ENCODE results near the gene DEPDC7.

Gene DEPDC7

DNA sequence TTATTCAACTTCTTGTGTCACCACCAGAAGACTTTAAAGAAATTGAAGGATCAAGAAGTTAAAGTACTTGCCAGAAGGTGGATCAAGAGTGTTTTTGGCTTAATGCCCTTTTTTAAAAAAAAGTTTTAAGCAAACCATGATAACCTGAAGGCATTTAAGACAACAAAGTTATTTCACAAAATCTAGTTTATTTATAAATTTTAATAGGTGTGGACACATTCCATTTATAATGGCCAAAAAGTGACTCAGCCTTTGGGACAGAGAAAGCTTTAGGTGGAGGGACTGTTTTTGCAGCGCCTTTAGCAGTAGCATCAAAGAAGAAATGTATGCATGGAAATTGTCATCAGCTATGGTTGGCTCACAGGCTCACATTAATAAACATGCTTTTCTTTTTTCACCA, 41.6 kb downstream of the DEPDC7 start:
- H2BK15ac ChIP-seq (ENCODE audit: low read length): no peak overlapping the region
- no peak overlapping the region for H3K27ac ChIP-seq (replicated peaks; ENCODE audit: low read length)
- H4K8ac ChIP-seq (ENCODE audit: low read depth, low read length): no peak overlapping the region
- H3K18ac ChIP-seq (ENCODE audit: low read length): no peak overlapping the region
- no peak overlapping the region for H3K14ac ChIP-seq (ENCODE audit: low read length)
- H2AFZ ChIP-seq (ENCODE audit: low read length): no peak overlapping the region
- no peak overlapping the region for H4K91ac ChIP-seq (ENCODE audit: low read depth, low read length, poor library complexity)
- DNase-seq (ENCODE audit: low spot score): no peak
- H3K4me1 ChIP-seq (ENCODE audit: control insufficient read depth in 2 of 2, insufficient read depth in 1 of 2, low read depth in 1 of 2, low read length in 2 of 2): peaks cover 0 to 2% of the 10 kb centered on the region in 2 donors
- H3K79me1 ChIP-seq (ENCODE audit: low read depth, low read length): no peaks in the 10 kb centered on the region
- no peak overlapping the region for H2AK5ac ChIP-seq (ENCODE audit: low read depth, low read length)
- H2BK5ac ChIP-seq (ENCODE audit: low read length): no peak overlapping the region
- peaks cover 3 to 82% of the 10 kb centered on the region in 2 donors for H3K36me3 ChIP-seq (replicated peaks in 1 of 2; ENCODE audit: control insufficient read depth in 2 of 2, insufficient read depth in 2 of 2, low read length in 2 of 2)
- H2BK12ac ChIP-seq (ENCODE audit: low read length): no peak overlapping the region
- no peak overlapping the region for H3K4ac ChIP-seq (ENCODE audit: low read length)
- no peak overlapping the region for H2BK120ac ChIP-seq (ENCODE audit: low read depth, low read length)
- no peak overlapping the region for H3K9ac ChIP-seq (ENCODE audit: low read depth, low read length, poor library complexity)
- no CpG with 5 or more reads among the region's 1 CpG for WGBS, 2 donors (ENCODE audit: extremely low coverage in 2 of 2, insufficient read length in 2 of 2, insufficient replicate concordance in 1 of 2)
- no peaks in the 10 kb centered on the region for H3K9me3 ChIP-seq (replicated peaks in 1 of 2; ENCODE audit: control insufficient read depth in 2 of 2, insufficient read depth in 1 of 2, low read depth in 1 of 2, low read length in 2 of 2)
- no peak overlapping the region for H3K23ac ChIP-seq (ENCODE audit: low read depth, low read length, poor library complexity)
- H3K27me3 ChIP-seq (ENCODE audit: control insufficient read depth in 3 of 3, insufficient read depth in 3 of 3, low read depth in 1 of 3, low read length in 3 of 3): no peaks in the 10 kb centered on the region
- no peak overlapping the region for H3K4me3 ChIP-seq (ENCODE audit: low read length in 2 of 2)
- H3K4me2 ChIP-seq (ENCODE audit: insufficient read depth, low read length, poor library complexity, severe bottlenecking): no peak overlapping the region

DNA sequence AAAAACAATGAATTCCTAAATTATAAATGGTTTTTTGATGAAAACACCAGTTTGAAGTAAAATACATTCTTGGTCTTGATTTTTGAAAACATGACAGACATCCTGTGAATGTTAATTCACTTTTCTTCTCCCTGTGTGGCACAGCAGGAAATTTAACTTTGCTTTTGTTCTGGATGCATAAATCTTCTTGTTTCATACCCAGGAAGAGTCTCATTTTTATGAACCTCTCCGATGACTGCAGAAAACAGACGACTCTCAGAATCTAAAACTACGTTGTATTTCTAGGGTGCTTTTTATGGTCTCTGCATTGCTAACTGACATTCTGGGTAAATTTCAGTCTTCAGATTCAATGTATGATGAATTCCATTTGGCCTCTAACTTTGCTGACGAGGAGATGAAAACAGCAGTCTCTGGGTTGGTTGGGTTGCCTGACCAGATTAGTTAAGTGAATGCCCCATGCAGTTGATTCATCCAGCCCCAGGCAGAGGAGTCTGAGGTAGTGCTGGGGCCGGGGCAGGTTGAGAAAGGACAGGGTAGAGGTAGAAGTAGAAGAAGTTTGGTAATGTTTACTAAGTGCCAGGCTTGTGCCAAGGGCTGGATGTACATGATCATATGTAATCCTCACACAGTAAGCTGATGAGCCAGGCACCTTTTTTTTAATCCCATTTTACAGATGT, 43.8 kb downstream of the DEPDC7 start:
- H3K14ac ChIP-seq (ENCODE audit: low read length): no peak overlapping the region
- no peak overlapping the region for H2AK5ac ChIP-seq (ENCODE audit: low read depth, low read length)
- no peak overlapping the region for H2BK5ac ChIP-seq (ENCODE audit: low read length)
- no peak overlapping the region for H2BK12ac ChIP-seq (ENCODE audit: low read length)
- no peak overlapping the region for H3K27ac ChIP-seq (replicated peaks; ENCODE audit: low read length)
- no peaks in the 10 kb centered on the region for H3K79me1 ChIP-seq (ENCODE audit: low read depth, low read length)
- H2BK120ac ChIP-seq (ENCODE audit: low read depth, low read length): no peak overlapping the region
- no peak overlapping the region for H3K4me3 ChIP-seq (ENCODE audit: low read length in 2 of 2)
- H3K23ac ChIP-seq (ENCODE audit: low read depth, low read length, poor library complexity): no peak overlapping the region
- no peak for DNase-seq (ENCODE audit: low spot score)
- WGBS, 2 donors (ENCODE audit: extremely low coverage in 2 of 2, insufficient read length in 2 of 2, insufficient replicate concordance in 1 of 2): no CpG with 5 or more reads among the region's 5 CpGs
- no peak overlapping the region for H4K8ac ChIP-seq (ENCODE audit: low read depth, low read length)
- H3K27me3 ChIP-seq (ENCODE audit: control insufficient read depth in 3 of 3, insufficient read depth in 3 of 3, low read depth in 1 of 3, low read length in 3 of 3): no peaks in the 10 kb centered on the region
- no peak overlapping the region for H3K4ac ChIP-seq (ENCODE audit: low read length)
- H2AFZ ChIP-seq (ENCODE audit: low read length): no peak overlapping the region
- H2BK15ac ChIP-seq (ENCODE audit: low read length): no peak overlapping the region
- peaks cover 0 to 2% of the 10 kb centered on the region in 2 donors for H3K4me1 ChIP-seq (ENCODE audit: control insufficient read depth in 2 of 2, insufficient read depth in 1 of 2, low read depth in 1 of 2, low read length in 2 of 2)
- H3K9ac ChIP-seq (ENCODE audit: low read depth, low read length, poor library complexity): no peak overlapping the region
- no peak overlapping the region for H3K4me2 ChIP-seq (ENCODE audit: insufficient read depth, low read length, poor library complexity, severe bottlenecking)
- H4K91ac ChIP-seq (ENCODE audit: low read depth, low read length, poor library complexity): no peak overlapping the region
- peaks cover 3 to 86% of the 10 kb centered on the region in 2 donors for H3K36me3 ChIP-seq (replicated peaks in 1 of 2; ENCODE audit: control insufficient read depth in 2 of 2, insufficient read depth in 2 of 2, low read length in 2 of 2)
- H3K18ac ChIP-seq (ENCODE audit: low read length): no peak overlapping the region
- no peaks in the 10 kb centered on the region for H3K9me3 ChIP-seq (replicated peaks in 1 of 2; ENCODE audit: control insufficient read depth in 2 of 2, insufficient read depth in 1 of 2, low read depth in 1 of 2, low read length in 2 of 2)

DNA sequence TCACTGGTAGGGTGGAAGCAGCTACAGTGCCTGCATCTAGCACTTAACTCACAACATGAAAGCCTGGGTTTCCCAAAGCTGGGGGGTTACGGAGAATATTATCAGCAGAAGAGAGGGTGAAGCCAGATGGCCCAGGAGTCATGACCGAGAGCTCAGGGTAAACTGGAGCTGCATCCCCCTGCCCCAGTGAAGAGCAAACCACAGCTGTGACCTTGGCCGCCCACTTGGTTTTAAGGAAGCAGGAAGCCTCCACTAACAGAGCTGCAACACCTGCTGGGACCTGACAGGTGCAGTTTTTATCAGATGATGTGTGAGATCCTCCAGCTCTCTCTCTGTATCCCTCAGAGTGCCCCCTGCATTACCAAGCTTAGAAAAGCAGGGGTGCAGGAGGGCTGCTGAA, 44.6 kb downstream of the DEPDC7 start:
- H2BK15ac ChIP-seq (ENCODE audit: low read length): no peak overlapping the region
- DNase-seq (ENCODE audit: low spot score): no peak
- no peak overlapping the region for H3K18ac ChIP-seq (ENCODE audit: low read length)
- H3K4me2 ChIP-seq (ENCODE audit: insufficient read depth, low read length, poor library complexity, severe bottlenecking): no peak overlapping the region
- no peak overlapping the region for H2AFZ ChIP-seq (ENCODE audit: low read length)
- H3K23ac ChIP-seq (ENCODE audit: low read depth, low read length, poor library complexity): no peak overlapping the region
- no peak overlapping the region for H2BK120ac ChIP-seq (ENCODE audit: low read depth, low read length)
- no peak overlapping the region for H3K27ac ChIP-seq (replicated peaks; ENCODE audit: low read length)
- H3K79me1 ChIP-seq (ENCODE audit: low read depth, low read length): no peaks in the 10 kb centered on the region
- H4K91ac ChIP-seq (ENCODE audit: low read depth, low read length, poor library complexity): no peak overlapping the region
- no peak overlapping the region for H3K9ac ChIP-seq (ENCODE audit: low read depth, low read length, poor library complexity)
- peaks cover 1 to 83% of the 10 kb centered on the region in 2 donors for H3K36me3 ChIP-seq (replicated peaks in 1 of 2; ENCODE audit: control insufficient read depth in 2 of 2, insufficient read depth in 2 of 2, low read length in 2 of 2)
- peaks cover 0 to 2% of the 10 kb centered on the region in 2 donors for H3K4me1 ChIP-seq (ENCODE audit: control insufficient read depth in 2 of 2, insufficient read depth in 1 of 2, low read depth in 1 of 2, low read length in 2 of 2)
- H3K4me3 ChIP-seq (ENCODE audit: low read length in 2 of 2): no peak overlapping the region
- H2AK5ac ChIP-seq (ENCODE audit: low read depth, low read length): no peak overlapping the region
- H3K14ac ChIP-seq (ENCODE audit: low read length): no peak overlapping the region
- no peak overlapping the region for H2BK5ac ChIP-seq (ENCODE audit: low read length)
- no CpG with 5 or more reads among the region's 3 CpGs for WGBS, 2 donors (ENCODE audit: extremely low coverage in 2 of 2, insufficient read length in 2 of 2, insufficient replicate concordance in 1 of 2)
- no peak overlapping the region for H3K4ac ChIP-seq (ENCODE audit: low read length)
- H3K27me3 ChIP-seq (ENCODE audit: control insufficient read depth in 3 of 3, insufficient read depth in 3 of 3, low read depth in 1 of 3, low read length in 3 of 3): no peaks in the 10 kb centered on the region
- no peak overlapping the region for H4K8ac ChIP-seq (ENCODE audit: low read depth, low read length)
- no peaks in the 10 kb centered on the region for H3K9me3 ChIP-seq (replicated peaks in 1 of 2; ENCODE audit: control insufficient read depth in 2 of 2, insufficient read depth in 1 of 2, low read depth in 1 of 2, low read length in 2 of 2)
- H2BK12ac ChIP-seq (ENCODE audit: low read length): no peak overlapping the region

DNA sequence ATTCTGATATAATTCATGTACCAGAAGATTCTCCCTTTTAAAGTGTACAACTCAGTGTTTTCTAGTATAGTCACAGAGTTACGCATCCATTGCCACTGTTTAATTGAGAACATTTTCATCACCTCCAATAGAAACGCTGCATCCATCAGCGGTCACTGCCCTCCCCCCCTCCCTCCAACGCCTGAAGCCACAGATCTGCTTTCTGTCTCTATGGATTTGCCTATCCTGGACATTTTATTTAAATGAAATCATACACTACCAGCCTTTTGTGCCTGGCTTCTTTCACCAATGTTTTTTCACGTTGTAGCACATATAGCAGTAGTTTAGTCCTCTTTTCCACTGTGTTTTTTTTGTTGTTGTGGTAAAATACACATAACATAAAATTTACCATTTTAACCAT, 46.5 kb downstream of the DEPDC7 start:
- H4K8ac ChIP-seq (ENCODE audit: low read depth, low read length): no peak overlapping the region
- no peaks in the 10 kb centered on the region for H3K9me3 ChIP-seq (replicated peaks in 1 of 2; ENCODE audit: control insufficient read depth in 2 of 2, insufficient read depth in 1 of 2, low read depth in 1 of 2, low read length in 2 of 2)
- no peak for DNase-seq (ENCODE audit: low spot score)
- H3K23ac ChIP-seq (ENCODE audit: low read depth, low read length, poor library complexity): no peak overlapping the region
- no peak overlapping the region for H2AK5ac ChIP-seq (ENCODE audit: low read depth, low read length)
- no peaks in the 10 kb centered on the region for H3K27me3 ChIP-seq (ENCODE audit: control insufficient read depth in 3 of 3, insufficient read depth in 3 of 3, low read depth in 1 of 3, low read length in 3 of 3)
- H3K4ac ChIP-seq (ENCODE audit: low read length): no peak overlapping the region
- H3K27ac ChIP-seq (replicated peaks; ENCODE audit: low read length): no peak overlapping the region
- no peak overlapping the region for H2BK120ac ChIP-seq (ENCODE audit: low read depth, low read length)
- no peak overlapping the region for H2AFZ ChIP-seq (ENCODE audit: low read length)
- H3K36me3 ChIP-seq (replicated peaks in 1 of 2; ENCODE audit: control insufficient read depth in 2 of 2, insufficient read depth in 2 of 2, low read length in 2 of 2): peaks cover 4 to 90% of the 10 kb centered on the region in 2 donors
- no peak overlapping the region for H3K4me3 ChIP-seq (ENCODE audit: low read length in 2 of 2)
- no peak overlapping the region for H3K4me2 ChIP-seq (ENCODE audit: insufficient read depth, low read length, poor library complexity, severe bottlenecking)
- H3K79me1 ChIP-seq (ENCODE audit: low read depth, low read length): no peaks in the 10 kb centered on the region
- peaks cover 0 to 2% of the 10 kb centered on the region in 2 donors for H3K4me1 ChIP-seq (ENCODE audit: control insufficient read depth in 2 of 2, insufficient read depth in 1 of 2, low read depth in 1 of 2, low read length in 2 of 2)
- no peak overlapping the region for H3K9ac ChIP-seq (ENCODE audit: low read depth, low read length, poor library complexity)
- H3K18ac ChIP-seq (ENCODE audit: low read length): no peak overlapping the region
- H3K14ac ChIP-seq (ENCODE audit: low read length): no peak overlapping the region
- H2BK5ac ChIP-seq (ENCODE audit: low read length): no peak overlapping the region
- no peak overlapping the region for H4K91ac ChIP-seq (ENCODE audit: low read depth, low read length, poor library complexity)
- no CpG with 5 or more reads among the region's 5 CpGs for WGBS, 2 donors (ENCODE audit: extremely low coverage in 2 of 2, insufficient read length in 2 of 2, insufficient replicate concordance in 1 of 2)
- H2BK15ac ChIP-seq (ENCODE audit: low read length): no peak overlapping the region
- no peak overlapping the region for H2BK12ac ChIP-seq (ENCODE audit: low read length)

Data from neuronal stem cell (in vitro differentiated cells).